ENCODE results near the gene IL23A. TPM values are rescaled to one million over a fixed set of nuclear protein-coding genes. Genes with fewer than 3 reads are reported as not detected.

Gene IL23A
- total RNA-seq, 3 donors from 2014 or later: 0.88 TPM; not detected in 2

DNA sequence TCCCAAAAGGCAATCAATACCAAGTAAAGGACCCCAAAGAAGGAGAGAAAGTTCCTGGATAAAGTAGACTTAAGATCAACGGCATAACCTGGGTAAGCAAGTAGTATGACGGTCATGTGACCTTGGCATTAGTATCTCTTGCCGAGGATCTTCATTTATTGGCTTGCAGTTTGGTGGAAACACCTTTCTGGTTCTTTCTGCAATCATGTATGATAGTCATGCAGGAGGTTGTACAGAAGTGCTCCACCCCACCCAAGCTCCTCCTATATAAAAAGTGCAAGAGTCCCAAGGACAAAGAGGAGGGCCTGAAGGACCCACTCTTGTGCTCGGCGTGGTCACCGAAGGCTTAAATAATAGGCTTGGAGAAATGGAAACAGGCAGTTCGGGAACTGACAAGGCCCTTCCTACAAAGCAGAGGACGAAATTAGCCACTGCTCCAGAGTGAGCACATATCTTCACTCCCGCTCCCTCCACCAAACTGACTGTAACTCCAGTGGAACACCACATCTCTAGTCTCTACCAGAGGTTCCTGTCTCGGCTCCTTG is 39.3 kb upstream of the IL23A start:
- peaks cover 0 to 7% of the 10 kb centered on the region in 2 donors for H3K4me1 ChIP-seq
- no peaks in the 10 kb centered on the region for H3K9me3 ChIP-seq
- peak overlapping the region; percentile 75 to 92 (median 87) for H3K4me3 ChIP-seq
- DNase-seq (ENCODE audit: low spot score in 2 of 2): no peak
- peak overlapping the region; percentile 96 to 98 for H3K27ac ChIP-seq
- no peaks in the 10 kb centered on the region for H3K36me3 ChIP-seq
- H3K27me3 ChIP-seq: no peaks in the 10 kb centered on the region
- intact Hi-C loops (cut with DNase I; ENCODE audit: low total_unique reads): loop anchor here (2.0 kb wide), 1 partner anchor 43 kb away; no protein-coding TSS in a partner anchor
- TF ChIP-seq POLR2A (IDR thresholded peaks at IDR 0.05): no peak
- TF ChIP-seq POLR2AphosphoS5 (IDR thresholded peaks at IDR 0.05): no peak
- TF ChIP-seq, protein P1, sequence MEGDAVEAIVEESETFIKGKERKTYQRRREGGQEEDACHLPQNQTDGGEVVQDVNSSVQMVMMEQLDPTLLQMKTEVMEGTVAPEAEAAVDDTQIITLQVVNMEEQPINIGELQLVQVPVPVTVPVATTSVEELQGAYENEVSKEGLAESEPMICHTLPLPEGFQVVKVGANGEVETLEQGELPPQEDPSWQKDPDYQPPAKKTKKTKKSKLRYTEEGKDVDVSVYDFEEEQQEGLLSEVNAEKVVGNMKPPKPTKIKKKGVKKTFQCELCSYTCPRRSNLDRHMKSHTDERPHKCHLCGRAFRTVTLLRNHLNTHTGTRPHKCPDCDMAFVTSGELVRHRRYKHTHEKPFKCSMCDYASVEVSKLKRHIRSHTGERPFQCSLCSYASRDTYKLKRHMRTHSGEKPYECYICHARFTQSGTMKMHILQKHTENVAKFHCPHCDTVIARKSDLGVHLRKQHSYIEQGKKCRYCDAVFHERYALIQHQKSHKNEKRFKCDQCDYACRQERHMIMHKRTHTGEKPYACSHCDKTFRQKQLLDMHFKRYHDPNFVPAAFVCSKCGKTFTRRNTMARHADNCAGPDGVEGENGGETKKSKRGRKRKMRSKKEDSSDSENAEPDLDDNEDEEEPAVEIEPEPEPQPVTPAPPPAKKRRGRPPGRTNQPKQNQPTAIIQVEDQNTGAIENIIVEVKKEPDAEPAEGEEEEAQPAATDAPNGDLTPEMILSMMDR (IDR thresholded peaks at IDR 0.05): no peak

DNA sequence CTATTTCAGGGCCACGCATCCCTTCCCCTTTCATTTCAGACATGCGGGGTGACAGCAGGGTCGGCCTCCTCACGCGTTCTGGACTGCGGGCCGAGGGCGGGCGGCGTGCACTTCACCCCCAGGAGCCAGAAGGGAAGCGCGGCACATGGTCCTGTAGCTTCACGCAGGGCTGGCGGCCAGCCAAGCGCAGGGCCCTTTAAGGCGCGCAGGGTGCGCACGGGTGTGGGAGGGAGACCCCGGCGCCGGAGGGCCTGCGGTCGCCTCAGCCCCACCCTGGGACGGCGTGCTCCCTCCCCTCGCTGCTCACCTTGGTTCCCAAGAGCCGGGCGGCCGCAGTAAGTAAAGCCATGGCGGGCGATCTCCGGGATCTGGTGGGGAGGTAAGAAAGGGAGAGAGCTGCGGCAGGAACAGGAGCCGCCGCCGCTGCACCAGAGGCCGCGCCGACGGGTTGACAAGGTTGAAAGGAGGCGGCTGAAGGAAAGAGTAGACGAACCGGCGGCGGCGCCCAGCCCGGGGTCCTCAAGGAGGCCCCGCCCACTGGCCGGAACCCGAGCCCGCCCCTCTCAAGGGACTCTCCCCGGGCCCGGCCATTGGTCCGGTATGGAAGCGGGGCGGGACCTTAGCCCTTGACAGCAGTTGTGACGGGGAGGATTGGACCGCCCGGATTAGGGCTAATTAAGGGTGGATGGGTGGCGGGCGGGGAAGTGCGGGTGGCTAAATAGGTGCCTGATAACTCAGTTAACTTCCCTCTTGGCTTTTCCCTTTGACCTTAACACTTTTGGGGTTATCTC is 38.6 kb upstream of the IL23A start, which contains the start of gene CS:
Gene CS (minus strand): TSS at position 478 of the 791 bp plus-strand sequence. CDS start 129 bp downstream, at position 349.
- no peaks in the 10 kb centered on the region for H3K27me3 ChIP-seq
- peak; percentile 35 for TF ChIP-seq POLR2A (IDR thresholded peaks at IDR 0.05)
- TF ChIP-seq POLR2AphosphoS5 (IDR thresholded peaks at IDR 0.05): peak; percentile 16 to 71 (median 57)
- TF ChIP-seq, protein P1 (IDR thresholded peaks at IDR 0.05): peak in 1 of 3 donors; percentile 14
- peaks cover 0 to 7% of the 10 kb centered on the region in 2 donors for H3K4me1 ChIP-seq
- peak within 1 kb of the TSS; percentile 96 to 98 for H3K27ac ChIP-seq
- no peaks in the 10 kb centered on the region for H3K36me3 ChIP-seq
- H3K4me3 ChIP-seq: peak within 1 kb of the TSS; percentile 75 to 92 (median 87)
- intact Hi-C loops (cut with DNase I; ENCODE audit: low total_unique reads): loop anchor here (2.0 kb wide), 1 partner anchor 43 kb away; no protein-coding TSS in a partner anchor
- DNase-seq (ENCODE audit: low spot score in 2 of 2): peak; percentile 99
- no peaks in the 10 kb centered on the region for H3K9me3 ChIP-seq

DNA sequence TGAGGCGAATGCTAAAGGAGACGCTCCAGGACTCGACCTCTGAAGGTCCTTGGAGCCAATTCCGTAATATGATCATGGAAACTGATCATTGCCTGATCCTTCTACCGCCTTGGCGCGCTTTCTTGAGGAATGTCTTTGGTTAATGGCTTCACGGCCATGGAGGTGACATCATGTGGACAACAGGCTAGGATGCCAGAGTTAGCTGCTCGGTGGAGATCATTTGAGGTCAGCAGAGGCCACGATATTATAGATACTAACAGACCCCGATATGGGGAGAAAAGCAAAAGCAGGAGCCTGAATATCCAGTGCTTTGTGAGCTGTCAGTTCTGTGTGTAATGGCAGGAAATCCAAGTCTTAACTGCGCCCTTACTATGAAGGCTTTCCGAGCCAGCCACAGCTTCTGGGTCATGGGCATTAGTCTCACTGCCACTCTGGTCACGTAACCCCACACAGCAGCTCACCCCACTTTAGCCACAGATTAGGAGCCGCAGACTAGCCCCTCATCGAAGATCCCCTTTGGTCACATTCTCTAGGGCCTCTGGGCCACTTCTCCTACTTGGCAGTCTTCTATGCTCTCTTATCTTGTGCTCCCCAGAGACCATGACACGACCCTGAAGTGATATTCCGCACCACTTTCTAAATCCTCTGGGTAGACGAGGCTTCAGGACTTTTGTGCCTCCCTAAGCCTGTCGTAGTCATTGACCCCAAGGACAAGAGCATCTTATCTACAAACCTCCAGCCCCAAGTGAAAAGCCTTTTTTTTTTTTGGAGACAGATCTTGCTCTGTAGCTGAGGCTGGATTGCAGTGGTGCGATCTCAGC is 37.8 kb upstream of the IL23A start:
- TF ChIP-seq POLR2A (IDR thresholded peaks at IDR 0.05) (no peak), POLR2AphosphoS5 (IDR thresholded peaks at IDR 0.05) (peak; percentile 23 to 82 (median 27))
- TF ChIP-seq, protein P1 (IDR thresholded peaks at IDR 0.05): peak in 1 of 3 donors; percentile 15
- intact Hi-C loops (cut with DNase I; ENCODE audit: low total_unique reads): no loop called here
- no peak for DNase-seq (ENCODE audit: low spot score in 2 of 2)

DNA sequence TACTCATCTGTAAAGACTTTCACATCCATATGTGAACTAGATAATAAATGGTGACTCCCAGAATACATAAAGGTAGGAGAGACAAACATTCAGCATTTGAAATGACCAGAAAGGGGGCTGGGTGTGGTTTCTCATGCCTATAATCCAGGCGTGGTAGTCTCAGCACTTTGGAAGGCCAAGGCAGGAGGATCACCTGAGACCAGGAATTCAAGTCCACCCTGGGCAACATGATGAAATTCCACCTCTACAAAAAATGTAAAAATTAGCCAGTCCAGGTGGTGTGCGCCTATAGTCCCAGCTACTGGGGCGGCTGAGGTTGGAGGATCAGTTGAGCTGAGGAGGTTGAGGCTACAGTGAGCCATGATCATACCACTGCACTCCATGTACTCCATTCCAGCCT is 34.4 kb upstream of the IL23A start:
- Histone ChIP-seq H3K36me3 (no peaks in the 10 kb centered on the region), H3K27me3 (no peaks in the 10 kb centered on the region), H3K9me3 (no peaks in the 10 kb centered on the region), H3K4me3 (no peak overlapping the region), H3K27ac (no peak overlapping the region), H3K4me1 (peaks cover 0 to 3% of the 10 kb centered on the region in 2 donors)
- DNase-seq (ENCODE audit: low spot score in 2 of 2): no peak
- intact Hi-C loops (cut with DNase I; ENCODE audit: low total_unique reads): no loop called here
- TF ChIP-seq, protein P1 (IDR thresholded peaks at IDR 0.05): no peak
- TF ChIP-seq POLR2A (IDR thresholded peaks at IDR 0.05) (no peak), POLR2AphosphoS5 (IDR thresholded peaks at IDR 0.05) (no peak)

More for the DNA sequence above, 37.8 kb upstream of the IL23A start:
- Histone ChIP-seq H3K4me3 (peak overlapping the region; percentile 75 to 92 (median 87)), H3K27me3 (no peaks in the 10 kb centered on the region), H3K4me1 (peaks cover 0 to 7% of the 10 kb centered on the region in 2 donors), H3K27ac (peak overlapping the region; percentile 96 to 98), H3K9me3 (no peaks in the 10 kb centered on the region), H3K36me3 (no peaks in the 10 kb centered on the region)
